Kidney epithelial cell (primary cell): ENCODE results near the gene ZNF185. TPM values are rescaled to one million over a fixed set of nuclear protein-coding genes. Genes with fewer than 3 reads are reported as not detected.
A peak's percentile ranks its signal among the peaks of the same experiment; 100 is the strongest.

Source experiments
- DNase-seq: peaks from one replicate; pipeline ENCODE4 v3.0.0-alpha.2; 2010; ENCODE audit warnings: low read depth
- H3K27me3 ChIP-seq: 2 replicates; pipeline ENCODE4 v1.6.0; 2011; ENCODE audit warnings: low read length; ENCODE audit not compliant: control insufficient read depth, insufficient read depth
- H3K36me3 ChIP-seq: 2 replicates; pipeline ENCODE4 v1.5.1; 2011; ENCODE audit warnings: low read length; ENCODE audit not compliant: control insufficient read depth, insufficient read depth
- H3K4me3 ChIP-seq: 2 replicates; pipeline ENCODE4 v1.5.1; 2011; ENCODE audit warnings: low read depth, mild to moderate bottlenecking, control low read depth, low read length
- CTCF ChIP-seq: IDR thresholded peaks from 2 replicates; pipeline ENCODE4 v1.5.1; 2011; ENCODE audit warnings: mild to moderate bottlenecking, moderate library complexity, low read length, control low read depth, inconsistent platforms; ENCODE audit not compliant: insufficient read depth, poor library complexity, severe bottlenecking
- total RNA-seq: library from RNA; depleted of rRNA; stranded (reverse); fragments of >200 nt; gene quantifications from 2 replicates; pipeline ENCODE4 v1.2.3, GENCODE V29; 2015

ZNF185 gene
- total RNA-seq, 1 donor from 2014 or later: 39.2 TPM

GRCh38 chrX:152878976-152879755 lies 18.7 kb upstream of the ZNF185 start:
- DNase-seq: peak; percentile 72
- Histone ChIP-seq H3K36me3 (no peaks in the 10 kb centered on the region), H3K27me3 (no peaks in the 10 kb centered on the region), H3K4me3 (no peak overlapping the region)
- TF ChIP-seq CTCF: no peak

- no peak for TF ChIP-seq CTCF
These were observed 16.6 kb upstream of the ZNF185 start for GRCh38 chrX:152881289-152881688.

GRCh38 chrX:152884171-152884570 lies 13.7 kb upstream of the ZNF185 start:
- no peak for DNase-seq
- no peaks in the 10 kb centered on the region for H3K27me3 ChIP-seq
- H3K4me3 ChIP-seq: no peak overlapping the region
- no peak for TF ChIP-seq CTCF
- H3K36me3 ChIP-seq: no peaks in the 10 kb centered on the region

More at GRCh38 chrX:152881289-152881688, 16.6 kb upstream of the ZNF185 start:
- DNase-seq: no peak
- Histone ChIP-seq H3K36me3 (no peaks in the 10 kb centered on the region), H3K27me3 (no peaks in the 10 kb centered on the region), H3K4me3 (no peak overlapping the region)

GRCh38 chrX:152886716-152887115 lies 11.2 kb upstream of the ZNF185 start:
- H3K4me3 ChIP-seq: no peak overlapping the region
- H3K36me3 ChIP-seq: no peaks in the 10 kb centered on the region
- no peak for DNase-seq
- no peaks in the 10 kb centered on the region for H3K27me3 ChIP-seq
- no peak for TF ChIP-seq CTCF

GRCh38 chrX:152892499-152892898 lies 5.4 kb upstream of the ZNF185 start:
- H3K27me3 ChIP-seq: no peaks in the 10 kb centered on the region
- H3K36me3 ChIP-seq: no peaks in the 10 kb centered on the region
- no peak overlapping the region for H3K4me3 ChIP-seq
- TF ChIP-seq CTCF: no peak
- no peak for DNase-seq
